Keratinocyte (primary cell): ENCODE data around the gene NUDT2. TPM values are rescaled to one million over a fixed set of nuclear protein-coding genes. Genes with fewer than 3 reads are reported as not detected.

Source experiments
- DNase-seq: peaks from one replicate; pipeline ENCODE4 v3.0.0-alpha.2; 2011; ENCODE audit warnings: low read depth, missing footprints, low spot score
- FAIRE-seq: peaks from 2 replicates; lab custom pipeline; 2011; peaks lifted over from hg19 to GRCh38; lab: Jason Lieb, UNC
- H2AFZ ChIP-seq: 2 replicates; pipeline ENCODE4 v1.6.0; 2012; ENCODE audit warnings: low read length, control low read depth, inconsistent platforms; ENCODE audit not compliant: control insufficient read depth
- H3K27ac ChIP-seq: 2 replicates; pipeline ENCODE4 v1.5.1; 2011; ENCODE audit warnings: low read length; ENCODE audit not compliant: control insufficient read depth, insufficient read depth
- H3K27me3 ChIP-seq: 3 replicates; pipeline ENCODE4 v1.6.0; 2011; ENCODE audit warnings: low read length; ENCODE audit not compliant: control insufficient read depth, insufficient read depth; ENCODE audit errors: extremely low read depth
- H3K36me3 ChIP-seq, 2 experiments: 2 replicates in 1 of 2; 3 replicates in 1 of 2; pipeline ENCODE4 v1.5.1; 2011; ENCODE audit warnings: low read length in 2 of 2, mild to moderate bottlenecking in 1 of 2; ENCODE audit not compliant: control insufficient read depth in 2 of 2, insufficient read depth in 2 of 2; ENCODE audit errors: extremely low read depth in 1 of 2
- H3K4me1 ChIP-seq: 3 replicates; pipeline ENCODE4 v1.5.1; 2011; ENCODE audit warnings: low read length; ENCODE audit not compliant: control insufficient read depth, insufficient read depth; ENCODE audit errors: extremely low read depth
- H3K4me2 ChIP-seq: 3 replicates; pipeline ENCODE4 v1.6.0; 2011; ENCODE audit warnings: low read depth, low read length; ENCODE audit not compliant: control insufficient read depth, insufficient read depth; ENCODE audit errors: extremely low read depth
- H3K4me3 ChIP-seq, 3 experiments: fragments of 200-600 bp in 1 of 3; sonication (generic) in 1 of 3; 2 replicates in 2 of 3; 3 replicates in 1 of 3; pipeline ENCODE4 v1.5.1; 2011 to 2016; ENCODE audit warnings: low read length in 3 of 3, mild to moderate bottlenecking in 3 of 3, control low read depth in 2 of 3, inconsistent platforms in 1 of 3, low read depth in 1 of 3, mixed read lengths in 1 of 3, mixed run types in 1 of 3, moderate library complexity in 1 of 3; ENCODE audit not compliant: control insufficient read depth in 2 of 3, insufficient read depth in 2 of 3; ENCODE audit errors: extremely low read depth in 1 of 3
- H3K79me2 ChIP-seq: 2 replicates; pipeline ENCODE4 v1.6.0; 2012; ENCODE audit warnings: low read length; ENCODE audit not compliant: control insufficient read depth, insufficient read depth
- H3K9ac ChIP-seq: 3 replicates; pipeline ENCODE4 v1.6.0; 2011; ENCODE audit warnings: low read length; ENCODE audit not compliant: control insufficient read depth, insufficient read depth; ENCODE audit errors: extremely low read depth
- H3K9me1 ChIP-seq: 3 replicates; pipeline ENCODE4 v1.6.0; 2011; ENCODE audit warnings: low read length; ENCODE audit not compliant: control insufficient read depth, insufficient read depth; ENCODE audit errors: extremely low read depth
- H3K9me3 ChIP-seq: 2 replicates; pipeline ENCODE4 v1.5.1; 2012; ENCODE audit warnings: low read depth, low read length; ENCODE audit not compliant: control insufficient read depth
- H4K20me1 ChIP-seq: 3 replicates; pipeline ENCODE4 v1.6.0; 2011; ENCODE audit warnings: low read length; ENCODE audit not compliant: control insufficient read depth, insufficient read depth; ENCODE audit errors: extremely low read depth
- EZH2 ChIP-seq: IDR thresholded peaks from one replicate; pipeline ENCODE4 v1.6.1; 2012; ENCODE audit warnings: inconsistent platforms, mild to moderate bottlenecking, low read length, moderate library complexity
- dilution Hi-C: fragments of 300-500 bp; cut with MboI; formaldehyde crosslinking; loops from one replicate; pipeline ENCODE4 v1.7.0; 2020; ENCODE audit warnings: low sequenced_read_pairs; ENCODE audit not compliant: extremely low pct_ligation_motif_present
- polyA plus RNA-seq, 5 experiments: library from polyadenylated mRNA; depleted of rRNA in 3 of 5; stranded (reverse) in 3 of 5; stranded (forward) in 1 of 5; unstranded in 1 of 5; fragments of >200 nt; gene quantifications; 1 replicate in 1 of 5; 2 replicates in 3 of 5; 3 replicates in 1 of 5; pipeline versions ENCODE4 v1.2.1 to v1.2.3, GENCODE V29; 2011 to 2012; ENCODE audit warnings: missing spikeins in 2 of 5, low read depth in 1 of 5, low replicate concordance in 1 of 5
- TF ChIP-seq, protein P1 (sequence below), 3 experiments: IDR thresholded peaks in 1 of 3; conservative IDR thresholded peaks in 1 of 3; optimal IDR thresholded peaks in 1 of 3; 2 replicates in 2 of 3; 3 replicates in 1 of 3; pipeline versions ENCODE3 to v1.5.1; 2011; ENCODE audit warnings: low read length in 3 of 3, mild to moderate bottlenecking in 3 of 3, moderate library complexity in 2 of 3, control low read depth in 1 of 3, inconsistent platforms in 1 of 3; ENCODE audit not compliant: insufficient read depth in 2 of 3; ENCODE audit errors: extremely low read depth in 1 of 3

The NUDT2 gene
- polyA plus RNA-seq, 1 donor (not counting 4 experiments of a cell fraction or from before 2014, with no cell fraction given): 33.4 TPM

DNA sequence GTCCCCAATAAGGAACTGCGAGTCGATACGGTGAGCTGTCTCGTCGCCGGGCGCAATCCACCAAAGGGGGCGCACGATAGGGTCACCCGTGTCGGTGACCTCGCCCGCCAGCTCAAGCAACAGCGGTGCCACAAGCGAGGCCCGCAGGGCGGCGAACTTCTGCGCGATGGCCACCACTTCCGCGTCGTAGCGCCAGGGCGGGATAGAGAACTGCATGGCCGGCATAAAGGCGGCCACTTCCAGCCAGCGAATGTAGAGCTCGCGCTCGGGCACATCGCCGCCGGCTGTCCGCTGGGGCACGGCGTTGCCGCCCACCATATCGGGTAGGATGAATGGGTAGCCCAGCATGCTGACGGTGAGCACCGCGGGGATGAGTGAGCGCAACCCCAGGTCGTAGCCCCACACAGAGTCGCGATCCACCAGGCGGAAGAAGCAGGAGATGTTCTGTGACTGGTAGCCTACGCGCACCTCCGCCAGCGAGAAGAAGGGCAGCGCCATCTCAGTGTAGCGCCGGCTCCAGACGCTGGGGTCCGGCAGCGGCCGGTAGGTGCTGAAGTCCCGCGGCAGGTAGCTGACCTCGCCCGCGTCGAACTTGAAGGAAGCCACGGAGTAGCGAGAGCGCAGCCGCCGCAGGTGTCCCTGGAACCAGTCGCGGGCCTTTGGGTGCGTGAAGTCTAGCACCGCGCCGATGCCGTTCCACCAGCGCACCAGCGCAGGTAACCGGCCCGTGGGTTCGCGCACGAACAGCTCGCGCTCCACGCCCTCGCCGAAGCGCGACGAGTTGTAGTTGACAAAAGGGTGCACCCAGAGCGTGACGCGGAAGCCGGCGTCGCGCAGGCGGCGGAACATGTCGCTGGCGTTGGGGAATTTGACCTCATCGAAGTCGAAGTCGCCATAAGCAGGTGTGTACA, 41.9 kb downstream of the NUDT2 start:
- H3K9me3 ChIP-seq: peaks cover 7% of the 10 kb centered on the region
- FAIRE-seq (no peak), DNase-seq (no peak)
- no peak overlapping the region for H2AFZ ChIP-seq
- H3K36me3 ChIP-seq: peaks cover 5 to 18% of the 10 kb centered on the region in 2 experiments
- no peaks in the 10 kb centered on the region for H3K9me1 ChIP-seq
- H4K20me1 ChIP-seq: peaks cover 7% of the 10 kb centered on the region
- H3K27ac ChIP-seq: no peak overlapping the region
- H3K9ac ChIP-seq: no peak overlapping the region
- dilution Hi-C loops: no loop called here
- H3K4me1 ChIP-seq: peaks cover 21% of the 10 kb centered on the region
- peak overlapping the region; percentile 51 for H3K4me2 ChIP-seq
- TF ChIP-seq, protein P1, sequence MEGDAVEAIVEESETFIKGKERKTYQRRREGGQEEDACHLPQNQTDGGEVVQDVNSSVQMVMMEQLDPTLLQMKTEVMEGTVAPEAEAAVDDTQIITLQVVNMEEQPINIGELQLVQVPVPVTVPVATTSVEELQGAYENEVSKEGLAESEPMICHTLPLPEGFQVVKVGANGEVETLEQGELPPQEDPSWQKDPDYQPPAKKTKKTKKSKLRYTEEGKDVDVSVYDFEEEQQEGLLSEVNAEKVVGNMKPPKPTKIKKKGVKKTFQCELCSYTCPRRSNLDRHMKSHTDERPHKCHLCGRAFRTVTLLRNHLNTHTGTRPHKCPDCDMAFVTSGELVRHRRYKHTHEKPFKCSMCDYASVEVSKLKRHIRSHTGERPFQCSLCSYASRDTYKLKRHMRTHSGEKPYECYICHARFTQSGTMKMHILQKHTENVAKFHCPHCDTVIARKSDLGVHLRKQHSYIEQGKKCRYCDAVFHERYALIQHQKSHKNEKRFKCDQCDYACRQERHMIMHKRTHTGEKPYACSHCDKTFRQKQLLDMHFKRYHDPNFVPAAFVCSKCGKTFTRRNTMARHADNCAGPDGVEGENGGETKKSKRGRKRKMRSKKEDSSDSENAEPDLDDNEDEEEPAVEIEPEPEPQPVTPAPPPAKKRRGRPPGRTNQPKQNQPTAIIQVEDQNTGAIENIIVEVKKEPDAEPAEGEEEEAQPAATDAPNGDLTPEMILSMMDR (optimal IDR thresholded peaks at IDR 0.05 in 1 of 3, IDR thresholded peaks at IDR 0.05 in 1 of 3, conservative IDR thresholded peaks at IDR 0.05 in 1 of 3; ENCODE audit: extremely low read depth in 1 of 3, insufficient read depth in 2 of 3, low read length in 3 of 3): no peak
- TF ChIP-seq EZH2: no peak
- H3K4me3 ChIP-seq: peak overlapping the region in 1 of 3 experiments; percentile 23
- peaks cover 14% of the 10 kb centered on the region for H3K27me3 ChIP-seq
- no peaks in the 10 kb centered on the region for H3K79me2 ChIP-seq

DNA sequence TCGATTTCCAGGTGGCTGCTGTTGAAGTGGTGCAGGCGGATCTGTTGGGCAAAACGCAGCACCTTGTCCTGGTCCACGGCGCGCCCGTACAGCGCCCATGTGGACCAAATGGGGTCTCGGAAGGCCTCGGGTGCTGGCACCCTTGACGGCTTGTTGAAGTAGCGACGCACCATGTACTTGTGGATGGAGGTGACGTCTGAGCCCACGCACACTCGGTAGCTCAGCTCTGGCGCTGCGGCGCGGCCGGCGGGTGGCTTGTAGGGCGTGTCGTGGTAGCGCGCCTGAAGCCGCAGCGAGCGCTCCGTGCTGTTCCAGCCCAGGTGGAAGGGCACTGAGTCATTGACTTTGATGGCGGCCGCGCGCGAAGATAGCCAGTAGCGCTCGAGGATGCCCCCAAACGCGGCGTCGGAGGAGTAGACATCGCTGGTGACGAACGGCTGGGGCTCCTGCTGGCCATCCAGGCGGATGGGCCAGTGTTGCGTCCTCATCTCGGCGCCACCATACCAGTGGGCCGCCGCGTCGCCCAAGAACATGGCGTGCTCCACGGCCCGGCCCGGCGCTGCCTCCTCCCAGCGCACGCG, 42.6 kb downstream of the NUDT2 start:
- Histone ChIP-seq H3K27me3 (peaks cover 14% of the 10 kb centered on the region), H3K9me3 (peaks cover 7% of the 10 kb centered on the region), H3K4me1 (peaks cover 24% of the 10 kb centered on the region), H3K9me1 (no peaks in the 10 kb centered on the region), H4K20me1 (peaks cover 7% of the 10 kb centered on the region), H3K9ac (no peak overlapping the region), H3K27ac (no peak overlapping the region), H3K79me2 (no peaks in the 10 kb centered on the region), H3K4me2 (no peak overlapping the region), H3K36me3 (peaks cover 5 to 18% of the 10 kb centered on the region in 2 experiments), H2AFZ (no peak overlapping the region), H3K4me3 (no peak overlapping the region)
- FAIRE-seq (no peak), DNase-seq (no peak)
- dilution Hi-C loops: no loop called here
- TF ChIP-seq EZH2: no peak
- TF ChIP-seq, protein P1 (optimal IDR thresholded peaks at IDR 0.05 in 1 of 3, IDR thresholded peaks at IDR 0.05 in 1 of 3, conservative IDR thresholded peaks at IDR 0.05 in 1 of 3; ENCODE audit: extremely low read depth in 1 of 3, insufficient read depth in 2 of 3, low read length in 3 of 3): no peak
